Stimulated activated naive CD8-positive, alpha-beta T cell treated with anti-CD3 and anti-CD28 coated beads, Interleukin-15, Interleukin-2, amounts not matched to agents 100 U/mL and 50 U/mL, for 24 hours (primary cell): ENCODE results near the gene ID1.
"Not testable (repeated sequence)": the region's sequence is repeated elsewhere in the genome, so short reads cannot be mapped to it uniquely, and the experiment has no call there.

Source experiments
- ATAC-seq: fragments of 150-1000 bp; cut with Tn5 transposase; one replicate; pipeline ENCODE4 v1.10.0; 2021
- DNase-seq: peaks from one replicate; pipeline ENCODE4 v3.0.0; 2021

The ID1 gene

DNA sequence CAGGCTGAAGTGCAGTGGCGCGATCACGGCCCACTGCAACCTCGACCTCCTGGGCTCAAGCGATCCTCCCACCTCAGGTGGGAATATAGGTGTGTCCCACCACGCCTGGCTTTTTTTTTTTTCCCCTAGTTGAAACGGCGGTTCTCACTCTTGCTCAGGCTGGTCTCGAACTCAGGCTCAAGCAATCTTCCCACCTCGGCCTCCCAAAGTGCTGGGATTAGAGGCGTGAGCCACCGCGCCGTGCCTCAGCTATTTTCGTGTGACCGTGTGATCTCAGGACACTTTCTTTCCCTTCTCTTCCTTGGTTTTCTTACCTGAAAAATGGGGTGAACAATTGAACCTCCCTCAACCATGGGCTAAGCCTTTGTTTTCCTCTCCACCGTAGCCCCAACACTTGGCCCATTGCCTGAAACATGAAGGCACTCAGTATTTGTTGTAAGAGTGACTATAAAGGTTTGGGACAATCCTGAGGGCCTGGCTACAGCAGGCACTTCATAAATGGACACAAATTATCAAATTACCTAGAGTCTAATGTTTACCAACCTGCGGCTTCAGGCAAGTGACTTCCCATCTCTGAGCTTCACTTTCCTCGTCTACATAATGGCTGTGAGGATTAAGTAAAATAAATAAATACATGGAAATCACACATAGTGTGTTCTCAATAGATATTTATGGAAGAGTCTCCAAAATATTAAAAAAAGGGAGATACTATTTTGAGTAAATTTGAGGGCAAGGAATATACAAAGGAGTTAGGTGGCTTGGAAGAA is 31.4 kb upstream of the ID1 start:
- no peak for ATAC-seq

DNA sequence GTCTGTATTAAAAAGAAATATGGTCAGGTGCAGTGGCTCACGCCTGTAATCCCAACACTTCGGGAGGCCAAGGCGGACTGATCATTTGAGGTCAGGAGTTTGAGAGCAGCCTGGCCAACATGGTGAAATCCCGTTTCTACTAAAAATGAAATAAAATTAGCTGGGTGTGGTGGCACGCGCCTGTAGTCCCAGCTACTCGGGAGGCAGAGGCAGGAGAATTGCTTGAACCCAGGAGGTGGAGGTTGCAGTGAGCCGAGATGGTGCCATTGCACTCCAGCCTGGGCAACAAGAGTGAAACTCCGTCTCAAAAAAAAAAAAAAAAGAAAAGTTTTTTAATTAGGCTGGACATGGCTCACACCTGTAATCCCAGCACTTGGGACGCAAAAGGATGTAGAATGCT is 30.1 kb upstream of the ID1 start:
- not testable (repeated sequence) for ATAC-seq, DNase-seq

More for the DNA sequence above, 31.4 kb upstream of the ID1 start:
- no peak for DNase-seq

DNA sequence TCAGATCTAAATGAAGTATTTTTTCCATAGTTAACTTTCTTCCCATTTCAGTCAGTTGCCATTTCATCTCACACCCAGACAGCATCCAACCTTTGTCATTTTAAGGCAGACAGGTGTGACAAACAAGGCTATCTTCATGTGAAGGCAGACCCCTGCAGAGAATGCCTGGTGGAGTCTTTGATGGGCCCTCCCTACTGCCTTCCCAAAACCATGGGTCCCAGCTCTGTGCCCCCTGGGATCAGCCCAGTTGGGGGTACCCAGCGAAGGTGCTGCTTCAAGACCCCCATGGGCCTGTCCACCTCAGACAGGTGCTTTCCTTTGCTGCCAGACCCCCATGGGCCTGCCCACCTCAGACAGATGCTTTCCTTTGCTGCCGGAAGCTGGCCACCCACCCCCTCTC is 28.3 kb upstream of the ID1 start:
- DNase-seq: no peak
- no peak for ATAC-seq

DNA sequence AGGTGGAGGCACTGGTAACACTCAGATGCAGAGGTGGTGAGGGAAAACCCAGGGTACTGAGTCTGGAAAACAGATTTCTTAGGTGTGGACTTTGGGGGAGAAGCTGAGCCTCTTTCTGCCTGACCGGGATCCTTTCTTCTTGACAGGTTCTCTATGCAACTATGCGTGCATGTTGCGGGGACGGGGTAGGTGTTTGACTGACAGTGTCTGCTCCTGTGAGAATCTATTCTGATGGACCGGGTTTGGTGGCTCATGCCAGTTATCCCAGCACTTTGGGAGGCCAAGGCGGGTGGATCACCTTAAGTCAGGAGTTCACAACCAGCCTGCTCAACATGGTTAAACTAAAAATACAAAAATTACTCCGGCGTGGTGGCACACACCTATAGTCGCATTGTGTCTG is 27.9 kb upstream of the ID1 start:
- no peak for ATAC-seq
- DNase-seq: no peak

DNA sequence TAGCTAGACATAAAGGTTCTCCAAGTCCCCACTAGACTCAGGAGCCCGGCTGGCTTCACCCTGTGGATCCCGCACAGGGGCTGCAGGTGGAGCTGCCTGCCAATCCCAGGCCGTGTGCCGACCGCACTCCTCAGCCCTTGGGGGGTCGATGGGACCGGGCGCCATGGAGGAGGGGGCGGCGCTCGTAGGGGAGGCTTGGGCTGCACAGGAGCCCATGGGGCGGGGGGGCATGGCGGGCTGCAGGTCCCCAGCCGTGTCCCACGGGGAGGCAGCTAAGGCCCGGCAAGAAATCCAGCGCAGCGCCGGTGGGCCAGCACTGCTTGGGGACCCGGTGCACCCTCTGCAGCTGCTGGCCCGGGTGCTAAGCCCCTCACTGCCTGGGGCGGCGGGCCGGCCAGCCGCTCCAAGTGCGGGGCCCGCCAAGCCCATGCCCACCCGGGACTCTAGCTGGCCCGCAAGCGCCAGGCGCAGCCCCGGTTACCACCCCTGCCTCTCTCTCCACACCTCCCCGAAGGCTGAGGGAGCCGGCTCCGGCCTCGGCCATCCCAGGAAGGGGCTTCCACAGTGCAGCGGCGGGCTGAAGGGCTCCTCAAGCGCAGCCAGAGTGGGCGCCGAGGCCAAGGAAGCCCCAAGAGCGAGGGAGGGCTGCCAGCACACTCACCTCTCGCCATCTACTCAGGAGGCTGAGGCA is 26.5 kb upstream of the ID1 start:
- DNase-seq: no peak
- ATAC-seq: no peak

DNA sequence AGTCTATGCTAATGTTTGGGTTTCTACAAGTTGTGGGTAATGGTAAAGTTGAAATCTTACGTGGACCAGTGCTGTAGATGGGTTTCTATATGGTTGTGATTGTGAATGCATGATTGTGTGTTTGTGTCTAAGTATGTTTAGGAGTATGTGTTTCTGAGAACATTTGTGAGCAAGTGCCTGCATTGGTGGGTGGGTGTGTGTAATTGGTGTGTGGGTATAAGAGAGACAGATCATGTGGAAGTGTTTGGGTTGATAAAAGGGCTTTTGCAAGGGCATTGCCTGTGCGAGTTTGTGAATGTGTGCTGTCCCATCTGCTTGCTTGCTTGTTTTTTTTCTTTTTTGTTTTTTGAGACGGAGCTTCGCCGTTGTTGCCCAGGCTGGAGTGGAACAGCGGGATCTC is 25.8 kb upstream of the ID1 start:
- no peak for ATAC-seq
- DNase-seq: no peak

DNA sequence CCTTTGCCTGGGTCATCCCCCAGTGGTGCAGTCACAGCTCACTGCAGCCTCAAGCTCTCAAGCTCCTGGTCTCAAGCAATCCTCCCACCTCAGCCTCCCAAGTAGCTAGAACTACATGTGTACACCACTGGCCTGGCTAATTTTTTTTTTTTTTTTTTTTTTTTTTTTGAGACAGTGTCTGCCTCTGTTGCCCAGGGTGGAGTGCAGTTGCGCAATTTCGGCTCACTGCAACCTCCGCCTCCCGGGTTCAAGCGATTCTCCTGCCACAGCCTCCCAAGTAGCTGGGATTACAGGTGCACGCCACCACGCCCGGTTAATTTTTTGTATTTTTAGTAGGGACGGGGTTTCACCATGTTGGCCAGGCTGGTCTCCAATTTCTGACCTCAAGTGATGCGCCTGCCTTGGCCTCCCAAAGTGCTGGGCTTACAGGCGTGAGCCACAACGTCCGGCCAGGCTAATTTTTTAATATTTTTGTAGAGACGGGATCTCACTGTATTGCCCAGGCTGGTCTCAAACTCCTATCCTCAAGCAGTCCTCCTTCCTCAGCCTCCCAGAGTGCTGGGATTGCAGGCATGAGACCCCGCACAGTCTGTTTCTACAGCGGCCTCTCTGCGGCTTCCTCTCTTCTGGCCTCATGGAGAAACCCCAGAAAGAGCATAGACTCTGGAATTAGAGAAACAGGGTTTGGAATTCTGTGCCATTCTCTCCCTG is 25.0 kb upstream of the ID1 start:
- not testable (repeated sequence) for ATAC-seq, DNase-seq

DNA sequence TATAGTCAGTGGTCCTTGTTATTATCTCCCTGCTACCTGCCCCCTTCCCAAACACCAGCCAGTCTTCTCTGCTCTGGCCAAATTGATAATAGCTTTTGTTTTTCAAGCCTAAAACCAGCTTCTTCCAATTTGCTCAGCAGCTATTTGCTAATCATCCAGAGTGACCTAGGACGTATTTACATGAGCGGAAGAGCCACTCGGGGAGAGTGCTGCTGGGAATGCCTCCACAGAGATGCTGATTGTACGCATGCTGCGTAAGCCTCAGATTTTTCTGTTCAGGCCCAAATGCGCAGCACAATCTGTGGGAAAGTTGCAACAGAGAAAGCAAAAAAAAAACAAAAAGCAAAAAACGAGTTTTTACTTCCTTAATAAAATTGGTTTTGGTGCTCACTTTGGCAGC is 24.4 kb upstream of the ID1 start:
- no peak for ATAC-seq
- no peak for DNase-seq

DNA sequence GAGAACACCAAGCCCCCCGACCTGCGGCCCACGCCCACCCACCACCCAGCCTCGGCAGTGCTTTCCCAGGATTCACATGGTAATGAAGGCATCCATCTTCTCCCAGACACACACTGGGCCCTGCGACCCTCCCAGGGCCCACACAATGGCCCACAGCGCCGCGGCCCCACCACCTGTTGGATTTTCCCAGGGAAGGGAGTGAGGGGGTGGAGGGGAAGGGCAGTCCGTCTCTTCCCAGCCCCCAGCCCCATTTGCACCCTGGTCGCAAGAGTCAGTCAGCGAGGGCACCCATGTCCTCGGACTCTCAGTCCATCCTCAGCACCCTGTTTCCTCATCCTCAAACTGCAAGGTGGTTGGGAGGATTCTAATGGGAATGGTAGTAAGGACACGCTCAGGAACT is 23.7 kb upstream of the ID1 start:
- no peak for DNase-seq
- no peak for ATAC-seq

DNA sequence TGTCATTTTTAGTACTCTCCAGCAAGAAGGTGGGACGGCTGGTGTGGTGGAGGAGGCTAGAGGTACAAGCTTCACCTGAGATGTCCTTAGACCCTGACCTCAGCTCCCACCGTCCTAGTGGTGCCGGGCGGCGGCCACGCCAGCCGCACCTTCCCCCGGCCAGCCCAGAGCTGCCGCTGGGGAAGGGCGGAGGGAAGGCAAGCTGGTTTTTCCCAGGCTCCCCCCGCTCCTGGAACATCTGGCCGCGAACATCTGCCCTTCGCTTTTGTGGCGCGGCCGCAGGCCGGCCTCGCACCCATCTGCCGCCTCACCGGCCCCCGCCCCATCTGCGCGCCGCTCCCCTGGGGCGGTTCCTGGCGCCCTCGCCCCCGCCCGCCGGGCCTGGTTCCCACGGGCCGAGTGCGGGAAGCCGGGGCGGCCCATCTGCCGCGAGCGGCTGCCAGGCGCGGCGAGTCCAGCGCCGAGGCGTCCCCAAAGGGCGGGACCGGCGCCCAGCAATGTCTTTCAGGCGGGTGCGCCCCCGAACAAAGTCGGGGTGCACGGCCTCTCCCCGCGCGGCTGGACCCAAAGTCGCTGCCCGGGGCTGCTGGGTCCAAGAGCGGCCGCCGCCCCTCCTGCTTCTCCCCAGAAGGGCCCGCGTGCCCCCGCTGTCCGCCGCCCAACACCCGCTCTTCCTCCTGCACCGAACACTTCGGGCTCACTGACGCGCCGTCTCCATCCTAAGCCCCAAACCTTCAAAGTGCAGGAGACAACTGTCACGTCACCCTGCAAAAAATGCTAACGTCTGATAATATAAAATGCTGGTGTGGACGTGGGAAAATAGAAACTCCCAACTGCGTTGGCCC is 17.3 kb upstream of the ID1 start:
- ATAC-seq (peak; percentile 52), DNase-seq (peak; percentile 24)

DNA sequence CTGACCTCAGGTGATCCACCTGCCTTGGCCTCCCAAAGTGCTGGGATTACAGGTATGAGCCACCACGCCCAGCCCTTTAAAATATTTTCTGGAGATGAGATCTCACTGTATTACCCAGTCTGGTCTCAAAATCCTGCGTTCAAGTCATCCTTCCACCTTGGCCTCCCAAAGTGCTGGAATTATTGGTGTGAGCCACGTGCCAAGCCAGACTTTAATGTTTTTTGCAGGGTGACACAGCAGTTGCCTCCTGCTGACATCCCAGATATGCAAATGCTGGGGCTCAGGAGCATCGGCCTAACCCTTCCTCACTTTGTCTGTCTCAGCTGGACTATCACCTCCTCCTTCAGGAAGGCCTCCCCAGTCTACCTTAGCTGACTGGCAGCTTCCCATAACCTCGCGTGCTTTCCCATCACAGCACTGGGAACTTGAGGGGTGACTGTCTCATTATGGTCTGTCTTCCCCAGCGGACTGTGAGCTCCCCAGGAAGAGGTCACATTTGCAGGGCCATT is 14.3 kb upstream of the ID1 start:
- no peak for DNase-seq
- no peak for ATAC-seq

DNA sequence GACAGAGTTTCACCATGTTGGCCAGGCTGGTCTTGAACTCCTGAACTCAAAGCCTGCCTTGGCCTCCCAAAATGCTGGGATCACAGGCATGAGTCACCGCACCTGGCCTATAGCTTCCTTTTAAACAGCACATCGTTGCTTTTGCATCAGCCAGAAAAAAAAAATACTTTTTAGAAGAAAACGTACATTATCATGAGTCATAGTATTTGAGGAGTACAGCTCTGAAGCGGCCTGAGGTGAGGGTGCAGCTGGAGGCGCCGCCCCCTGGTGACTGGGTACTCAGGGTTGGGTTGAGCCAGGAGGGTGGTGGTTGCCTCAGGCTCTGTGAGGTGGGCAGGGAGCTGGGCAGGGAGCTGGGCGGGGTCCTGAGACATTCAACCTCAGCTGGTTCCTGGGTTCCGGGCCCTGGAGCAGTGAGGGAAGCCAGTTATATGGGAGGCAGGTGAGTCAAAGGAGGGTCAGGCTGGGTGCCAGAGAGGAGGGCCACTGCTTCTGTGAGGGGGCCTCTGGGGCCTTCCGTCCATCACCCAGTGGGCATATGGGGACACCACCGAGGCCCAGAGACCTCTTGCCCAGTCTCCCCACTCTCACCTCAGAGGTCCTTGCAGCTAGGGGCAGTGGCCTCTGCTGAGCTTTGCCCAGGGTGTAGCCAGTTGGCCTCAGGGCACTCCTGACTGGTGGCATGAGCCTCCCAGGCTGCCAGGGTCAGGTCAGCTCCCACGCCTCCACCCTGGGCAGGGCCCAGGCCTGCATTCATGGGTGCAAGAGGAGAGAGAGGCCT is 11.7 kb upstream of the ID1 start:
- peak; percentile 85 for ATAC-seq
- DNase-seq: no peak

DNA sequence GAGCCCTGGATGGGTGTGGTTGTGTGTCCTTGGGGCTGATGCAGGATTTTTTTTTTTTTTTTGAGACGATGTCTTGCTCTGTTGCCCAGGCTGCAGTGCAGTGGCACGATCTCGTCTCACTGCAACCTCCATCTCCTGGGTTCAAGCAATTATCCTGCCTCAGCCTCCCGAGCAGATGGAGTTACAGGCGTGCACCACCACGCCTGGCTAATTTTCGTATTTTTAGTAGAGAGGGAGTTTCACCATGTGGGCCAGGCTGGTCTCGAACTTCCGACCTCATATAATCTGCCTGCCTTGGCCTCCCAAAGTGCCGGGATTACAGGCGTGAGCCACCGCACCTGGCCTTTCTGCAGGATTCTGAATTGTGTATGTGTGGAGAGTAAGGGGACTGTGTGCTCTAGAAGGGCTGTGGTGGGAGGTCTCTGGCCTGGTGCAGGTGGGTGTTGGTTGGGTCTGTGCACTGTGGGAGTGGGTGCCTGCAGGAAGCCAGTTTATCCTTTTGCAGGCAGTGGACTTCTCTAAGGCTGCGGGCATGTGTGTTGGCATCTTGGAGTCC is 11.0 kb upstream of the ID1 start:
- ATAC-seq (no peak), DNase-seq (no peak)

DNA sequence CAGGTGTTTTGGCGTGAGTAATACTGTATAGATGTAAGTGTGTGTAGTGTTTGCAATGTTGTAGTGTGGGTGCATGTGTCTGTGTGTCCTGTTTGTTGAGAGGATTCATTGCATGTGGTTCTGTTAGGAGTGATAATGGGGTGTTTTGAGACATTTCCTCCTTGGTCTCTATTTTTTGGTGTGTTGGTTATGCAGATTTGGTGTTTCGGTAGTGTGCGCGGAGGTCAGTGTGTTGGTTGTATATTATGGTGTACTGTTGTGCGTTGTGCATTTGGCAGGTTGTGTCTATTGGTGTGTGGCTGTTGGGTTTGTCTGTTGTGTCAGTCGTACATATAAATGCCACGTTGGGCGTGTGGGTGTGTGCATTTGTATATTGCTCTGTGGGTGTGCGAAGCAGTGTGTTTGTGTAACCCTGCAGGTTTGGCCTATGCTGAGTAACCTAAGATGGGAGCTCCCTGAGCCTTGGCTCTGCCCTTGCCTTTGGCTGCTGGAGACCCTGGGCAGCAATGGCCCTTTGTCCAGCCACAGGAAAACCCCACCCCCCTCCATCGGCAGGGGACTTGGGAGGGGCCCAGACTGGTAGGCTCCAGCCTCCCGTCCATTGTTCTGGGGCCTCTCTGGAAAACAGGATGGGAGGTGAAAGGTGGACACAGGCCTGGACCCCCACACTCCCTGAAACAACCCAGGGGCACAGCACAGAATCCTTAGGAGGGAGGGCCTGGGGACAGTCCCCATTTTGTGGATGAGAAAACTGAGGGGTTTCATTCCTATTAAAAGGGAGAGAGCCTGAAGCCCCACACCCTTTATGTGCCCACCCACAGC is 10.3 kb upstream of the ID1 start:
- DNase-seq: no peak
- no peak for ATAC-seq

DNA sequence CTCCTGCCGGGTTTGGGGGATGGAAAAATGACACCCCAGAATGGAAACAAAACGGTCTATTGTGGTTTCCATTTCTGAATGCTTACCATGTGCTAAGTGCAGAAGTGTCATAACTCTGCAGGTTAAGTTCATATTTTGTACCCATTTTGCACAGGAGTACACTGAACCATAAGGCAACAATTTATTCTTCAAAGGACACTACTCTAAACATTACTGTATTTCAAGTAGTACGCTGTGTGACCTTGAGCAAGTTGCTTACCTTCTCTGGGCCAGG is 9.8 kb upstream of the ID1 start:
- ATAC-seq (no peak), DNase-seq (no peak)

DNA sequence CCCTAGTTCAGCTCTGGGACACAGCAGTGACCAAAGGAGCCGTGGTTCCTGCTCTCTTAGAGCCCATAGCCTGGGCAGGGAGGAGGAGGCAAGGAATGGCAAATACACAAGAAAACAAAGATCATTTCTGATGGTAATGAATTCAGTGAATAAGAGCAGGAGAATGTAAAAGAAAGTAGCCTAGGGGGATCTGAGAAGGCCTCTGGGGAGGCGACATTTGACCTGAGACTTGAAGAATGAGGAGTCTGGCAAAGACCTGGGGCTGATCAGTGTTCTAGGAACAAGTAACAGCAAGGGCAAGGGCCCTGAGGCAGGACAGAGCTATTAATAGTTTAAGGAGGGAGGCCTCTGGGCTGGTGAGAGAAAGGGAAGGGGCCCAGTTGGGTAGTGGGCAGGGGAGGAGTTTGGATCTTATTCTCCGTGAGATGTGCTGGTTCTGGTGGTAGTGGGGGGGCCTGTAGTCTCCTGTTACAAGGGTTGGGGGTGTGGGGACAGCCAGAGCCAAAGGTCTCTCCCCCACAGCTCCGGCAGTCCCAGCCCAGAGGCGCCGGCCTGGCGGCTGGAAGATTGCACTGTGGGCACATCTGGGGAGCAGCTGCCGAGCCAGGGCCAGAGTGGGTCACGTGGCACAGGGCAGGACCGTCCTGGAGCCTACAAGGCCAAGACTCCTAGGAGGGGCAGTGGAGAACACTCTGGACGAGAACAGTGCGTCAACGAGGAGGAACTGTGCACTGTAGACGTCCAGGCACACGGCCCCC is 9.3 kb upstream of the ID1 start:
- DNase-seq (no peak), ATAC-seq (no peak)

DNA sequence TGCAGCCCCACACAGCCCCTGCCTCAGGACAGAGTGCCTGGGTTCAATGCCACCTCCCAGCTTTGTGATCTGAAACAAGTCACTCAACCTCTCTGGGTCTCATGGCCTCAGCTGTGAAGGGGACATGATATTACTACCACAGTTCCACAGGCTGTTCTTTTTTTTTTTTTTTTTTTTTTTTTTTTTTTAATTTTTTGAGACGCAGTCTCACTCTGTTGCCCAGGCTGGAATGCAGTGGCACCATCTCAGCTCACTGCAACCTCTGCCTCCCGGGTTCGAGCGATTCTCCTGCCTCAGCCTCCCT is 8.7 kb upstream of the ID1 start:
- ATAC-seq, DNase-seq: not testable (repeated sequence)

DNA sequence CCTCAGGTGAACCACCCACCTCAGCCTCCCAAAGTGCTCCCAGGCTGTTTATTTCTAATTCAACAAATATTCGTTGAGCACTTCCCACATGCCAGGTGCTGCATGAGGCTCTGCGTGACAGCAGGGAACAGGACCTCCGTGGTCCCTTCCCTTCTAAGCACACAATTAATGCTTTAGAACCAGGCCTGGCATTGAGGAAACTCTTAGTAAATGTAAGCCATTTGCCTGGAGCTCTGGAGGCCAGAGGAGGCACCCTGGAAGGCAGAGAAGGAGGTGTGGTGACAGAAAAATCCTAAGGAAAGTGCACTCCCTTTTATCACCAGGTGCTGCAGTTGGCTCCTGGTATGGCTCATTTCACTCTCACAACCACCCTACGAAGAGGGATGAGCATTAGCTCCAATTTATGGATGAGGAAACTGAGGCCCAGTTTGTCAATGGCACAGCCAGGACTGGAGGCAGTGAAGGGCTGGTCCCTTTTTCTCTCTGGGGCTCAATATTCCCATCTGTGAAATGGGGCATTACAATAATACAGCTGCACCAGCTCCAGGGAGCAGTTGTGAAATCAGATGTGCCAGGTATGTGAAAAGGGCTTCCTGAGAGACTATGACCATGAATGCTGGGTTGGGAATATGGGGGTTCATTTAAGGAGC is 8.1 kb upstream of the ID1 start:
- no peak for ATAC-seq
- DNase-seq: no peak

DNA sequence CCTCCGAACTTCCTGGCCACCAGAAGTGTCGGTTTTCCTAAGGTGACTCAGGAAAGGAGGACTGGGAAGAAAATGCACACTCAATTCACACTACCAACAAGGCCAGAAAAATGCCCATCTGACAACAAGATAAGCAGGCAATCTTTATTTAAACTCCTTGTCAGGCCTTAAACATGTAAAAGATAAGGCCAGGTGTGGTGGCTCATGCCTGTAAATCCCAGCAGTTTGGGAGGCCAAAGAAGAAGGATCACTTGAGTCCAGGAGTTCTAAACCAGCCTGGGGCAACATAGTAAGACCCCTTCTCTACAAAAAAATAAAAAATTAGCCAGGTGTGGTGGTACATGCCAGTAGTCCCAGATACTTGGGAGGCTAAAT is 7.6 kb upstream of the ID1 start:
- ATAC-seq: no peak
- no peak for DNase-seq

DNA sequence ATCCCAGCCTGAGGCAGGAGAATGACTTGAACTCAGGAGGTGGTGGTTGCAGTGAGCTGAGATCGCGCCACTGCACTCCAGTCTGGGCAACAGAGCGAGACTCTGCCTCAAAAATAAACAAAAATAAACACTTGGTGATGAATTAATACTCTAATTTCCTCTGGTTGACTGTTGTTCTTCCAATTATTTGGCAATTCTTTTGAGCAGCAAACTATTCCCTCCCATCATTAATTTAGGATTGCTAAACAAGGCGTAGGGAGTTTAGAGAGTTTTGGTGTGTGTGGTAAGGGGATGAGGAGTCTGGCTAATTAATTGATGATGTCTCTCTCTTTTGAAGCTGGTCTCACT is 2.7 kb upstream of the ID1 start:
- no peak for DNase-seq
- ATAC-seq: no peak
